T47D (cell line): Measurements from ENCODE around the gene LDB2.
A peak's percentile ranks its signal among the peaks of the same experiment; 100 is the strongest.
"Not testable (repeated sequence)": the region's sequence is repeated elsewhere in the genome, so short reads cannot be mapped to it uniquely, and the experiment has no call there.

Experiments used
- DNase-seq, 2 experiments: peaks; one replicate each; pipeline versions ENCODE4 v3.0.0 to v3.0.0-alpha.2; 2011 to 2012; ENCODE audit warnings: low read depth in 1 of 2, low spot score in 1 of 2
- JUND ChIP-seq: IDR thresholded peaks from 2 replicates; pipeline ENCODE4 v1.6.1; 2012; ENCODE audit warnings: low read depth
- in situ Hi-C: cut with HindIII; loops from 2 replicates; pipeline ENCODE4 v1.10.0; 2016; ENCODE audit warnings: low sequenced_read_pairs, low pct_unique_long_range_greater_than_20kb

The LDB2 gene

DNA sequence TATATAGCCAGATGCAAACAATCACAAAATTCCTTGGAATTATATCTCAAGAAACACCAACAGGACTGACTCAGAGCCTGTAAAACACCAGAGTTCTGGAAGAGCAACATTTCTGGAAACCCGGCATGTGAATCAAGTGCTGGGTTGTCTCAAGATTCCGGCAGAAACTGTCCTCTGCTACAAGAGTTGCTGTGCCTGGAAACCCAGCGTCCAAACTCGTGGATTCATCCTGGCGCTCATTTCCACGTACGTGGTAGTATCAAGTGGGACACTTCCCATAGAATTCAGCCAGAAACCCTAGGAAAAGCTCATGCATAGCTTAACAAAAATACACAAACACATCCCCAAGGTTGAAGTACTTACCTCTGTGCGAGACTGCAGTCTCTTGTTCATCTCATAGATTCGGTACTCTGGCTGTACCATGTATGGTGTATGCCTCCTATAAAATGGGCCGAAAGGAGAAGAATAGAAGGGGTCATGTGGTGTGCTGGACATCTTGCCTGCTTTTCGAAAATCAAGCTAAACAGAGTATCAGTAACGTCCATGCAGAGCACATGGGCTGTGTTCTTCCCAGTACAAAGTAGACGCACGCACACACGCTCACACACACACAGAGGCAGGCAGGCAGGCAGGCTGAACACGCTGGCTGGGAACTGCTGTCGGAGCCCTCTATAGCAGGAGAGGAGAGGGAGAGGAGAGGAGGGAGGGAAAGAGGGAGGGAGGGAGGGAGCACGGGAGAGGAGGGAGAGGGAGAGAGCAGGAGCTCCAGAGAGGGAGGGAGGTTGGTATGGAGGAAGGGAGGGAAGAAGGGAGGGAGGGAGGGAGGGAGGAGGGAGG lies at the start of gene LDB2:
LDB2 (minus strand) TSS at position 655 of the 837 bp plus-strand sequence.
- TF ChIP-seq JUND = no peak
- DNase-seq = peak in 1 of 2 experiments; percentile 10

DNA sequence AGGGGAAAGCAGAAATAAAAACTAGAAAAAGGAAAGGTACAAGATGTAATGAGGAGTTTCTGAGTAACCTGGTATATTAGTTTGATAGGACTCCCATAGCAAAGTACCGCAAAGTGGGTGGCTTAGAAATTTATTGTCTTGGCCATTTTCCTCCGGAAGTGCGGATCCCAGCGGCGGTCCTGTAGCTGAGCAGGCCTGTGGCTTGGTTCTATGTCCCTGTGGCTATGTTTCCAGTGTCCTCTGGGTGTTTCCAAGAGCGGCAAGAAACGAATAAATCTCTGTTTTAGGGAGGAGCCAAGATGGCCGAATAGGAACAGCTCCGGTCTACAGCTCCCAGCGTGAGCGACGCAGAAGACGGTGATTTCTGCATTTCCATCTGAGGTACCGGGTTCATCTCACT lies 44.0 kb upstream of the LDB2 start:
- DNase-seq = peak in 1 of 2 experiments; percentile 36
- TF ChIP-seq JUND = no peak
- in situ Hi-C loops = no loop called here

More for the DNA sequence above, at the start of gene LDB2:
- in situ Hi-C loops = no loop called here

- DNase-seq = no peak
- in situ Hi-C loops = no loop called here
- TF ChIP-seq JUND = no peak
Observed at GRCh38 chr4:16939178-16939577, 40.7 kb upstream of the LDB2 start.

DNA sequence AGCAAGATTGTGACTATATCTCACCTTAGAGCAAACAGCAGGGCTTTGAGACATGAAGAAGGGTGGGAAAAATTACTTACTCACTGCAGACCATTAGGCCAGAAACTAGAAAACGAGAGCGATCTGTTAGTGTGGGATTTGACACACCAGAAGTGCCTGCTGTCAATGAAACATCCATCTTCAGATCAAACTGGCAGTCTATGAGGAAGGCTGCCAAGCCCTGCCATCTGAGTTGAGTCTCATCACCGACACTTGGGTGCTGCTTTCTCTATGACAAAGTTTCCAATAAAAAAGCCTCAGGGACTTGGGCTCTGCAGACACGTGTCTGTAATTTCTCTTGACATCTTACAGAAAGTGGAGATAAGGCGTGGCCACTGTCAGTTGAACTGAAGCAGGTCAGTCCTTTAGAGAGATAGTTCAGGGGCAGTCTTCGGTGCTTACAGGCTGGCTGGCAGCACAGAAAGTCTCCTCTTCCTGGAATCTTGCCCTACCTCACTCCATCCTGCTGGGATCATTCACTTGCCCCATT lies 40.1 kb upstream of the LDB2 start:
- TF ChIP-seq JUND = no peak
- no peak for DNase-seq
- in situ Hi-C loops = no loop called here

- TF ChIP-seq JUND = no peak
- in situ Hi-C loops = no loop called here
- no peak for DNase-seq
Observed at GRCh38 chr4:16931339-16932305, 33.2 kb upstream of the LDB2 start.

- TF ChIP-seq JUND = no peak
- DNase-seq = no peak
- in situ Hi-C loops = no loop called here
Observed at GRCh38 chr4:16926214-16926613, 27.8 kb upstream of the LDB2 start.

- in situ Hi-C loops = not testable (repeated sequence)
Observed at GRCh38 chr4:16918716-16919115, 20.3 kb upstream of the LDB2 start.

DNA sequence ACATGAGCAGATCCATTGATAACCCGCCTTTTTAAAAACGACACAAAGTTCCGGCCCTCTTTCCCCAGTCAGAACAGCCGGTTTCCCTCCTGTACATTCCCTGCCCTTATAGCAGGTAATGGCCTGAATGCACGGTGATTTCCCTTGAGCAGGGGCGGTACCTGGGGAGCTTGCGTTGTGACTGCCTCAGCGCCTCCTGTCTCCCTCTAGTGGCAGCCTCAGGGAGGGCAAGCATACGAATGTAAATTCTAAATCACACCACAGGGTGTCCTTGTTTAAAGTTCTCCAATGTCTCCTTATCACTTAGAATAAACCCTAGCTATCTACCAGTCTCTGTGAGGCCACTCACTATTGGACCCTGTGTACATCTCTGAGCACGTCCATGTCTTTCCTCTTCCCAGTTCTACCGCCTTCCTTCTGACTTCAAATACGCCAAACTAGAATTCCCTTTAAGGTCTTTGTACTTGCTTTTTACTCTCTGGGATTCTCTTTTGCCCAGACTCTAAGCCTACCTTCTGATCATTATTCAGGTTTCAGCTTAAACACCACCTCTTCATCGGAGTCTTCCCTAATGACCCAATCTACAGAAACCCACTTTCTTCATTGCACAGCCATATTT lies 18.4 kb upstream of the LDB2 start:
- in situ Hi-C loops = no loop called here
- peak in 1 of 2 experiments; percentile 76 for DNase-seq
- TF ChIP-seq JUND = no peak

More at GRCh38 chr4:16918716-16919115, 20.3 kb upstream of the LDB2 start:
- not testable (repeated sequence) for DNase-seq

GRCh38 chr4:16916031-16916430 lies 17.6 kb upstream of the LDB2 start:
- in situ Hi-C loops = no loop called here
- DNase-seq = no peak
- TF ChIP-seq JUND = no peak

DNA sequence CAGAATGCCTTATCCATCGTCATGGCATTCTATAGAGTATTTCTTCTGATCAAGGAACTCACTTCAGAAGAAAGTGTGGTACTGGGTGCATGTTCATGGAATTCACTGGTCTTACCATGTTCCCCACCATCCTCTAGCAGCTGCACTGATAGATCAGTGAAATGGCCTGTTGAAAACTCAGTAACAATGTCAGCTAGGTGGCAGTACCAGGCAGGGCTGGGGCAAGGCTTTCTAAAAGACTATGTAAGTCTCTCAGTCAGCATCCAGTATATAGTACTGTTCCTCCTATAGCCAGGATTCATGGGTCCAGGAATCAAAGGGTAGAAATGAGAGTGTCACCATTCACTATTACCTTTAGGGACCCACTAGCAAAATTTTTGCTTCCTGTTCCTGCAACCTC lies 15.8 kb upstream of the LDB2 start:
- no peak for DNase-seq
- TF ChIP-seq JUND = no peak
- in situ Hi-C loops = no loop called here

DNA sequence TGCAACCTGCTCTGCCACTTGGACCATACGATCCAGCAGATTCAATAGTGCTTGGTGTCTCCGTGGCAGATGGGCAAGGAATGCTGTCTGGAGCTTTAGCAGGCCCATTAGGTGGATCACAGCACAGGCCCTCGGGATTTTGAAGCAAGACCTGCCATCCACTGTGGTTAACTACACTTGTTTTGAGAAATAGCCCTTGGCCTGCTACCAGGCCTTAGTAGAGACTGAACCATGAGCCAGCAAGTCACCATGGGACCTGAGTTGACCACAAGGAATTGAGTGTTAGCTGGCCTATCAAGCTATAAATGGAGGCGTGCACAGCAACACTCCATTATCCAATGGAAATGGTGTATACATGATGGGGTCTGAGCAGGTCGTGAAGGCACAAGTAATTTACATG lies 14.5 kb upstream of the LDB2 start:
- no peak for DNase-seq
- no peak for TF ChIP-seq JUND
- in situ Hi-C loops = no loop called here

DNA sequence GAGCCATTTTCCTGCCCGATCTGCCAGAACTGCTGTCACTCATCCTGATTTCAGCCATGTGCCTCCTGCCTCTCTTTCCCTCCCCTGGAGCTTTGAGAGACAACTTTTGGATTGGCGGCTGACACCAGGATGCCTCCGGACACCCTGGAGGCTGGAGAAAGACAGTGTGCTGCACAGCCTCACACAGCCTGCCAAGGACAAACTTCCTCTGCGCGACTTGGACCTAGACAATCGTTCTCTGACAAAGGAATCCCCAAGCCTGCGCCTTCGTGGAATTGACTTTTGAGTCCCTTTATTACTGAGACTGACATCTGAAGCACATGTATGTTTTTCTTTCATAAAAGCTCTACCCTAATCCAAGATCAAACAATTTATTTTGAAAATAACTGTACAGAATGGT lies 10.8 kb upstream of the LDB2 start:
- DNase-seq = no peak
- in situ Hi-C loops = no loop called here
- TF ChIP-seq JUND = no peak
